ENCODE measurements around the gene PRICKLE2. TPM values are rescaled to one million over a fixed set of nuclear protein-coding genes. Genes with fewer than 3 reads are reported as not detected.

Gene PRICKLE2
- total RNA-seq, 4 donors from 2014 or later = 71.8 to 99.9 (median 84.4) TPM

DNA sequence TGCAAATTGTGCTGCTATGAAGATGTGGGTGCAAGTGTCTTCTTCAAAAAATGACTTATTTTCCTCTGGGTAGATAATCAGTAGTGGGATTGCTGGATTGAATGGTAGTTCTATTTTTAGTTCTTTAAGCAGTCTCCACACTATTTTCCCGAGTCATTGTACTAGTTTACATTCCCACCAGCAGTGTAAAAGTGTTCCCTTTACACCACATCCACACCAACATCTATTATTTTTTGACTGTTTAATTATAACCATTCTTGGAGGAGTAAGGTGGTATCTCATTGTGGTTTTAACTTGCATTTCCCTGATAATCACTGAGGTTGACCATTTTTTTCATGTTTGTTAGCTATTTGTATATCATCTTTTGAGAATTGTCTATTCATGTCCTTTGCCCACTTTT lies 182.3 kb downstream of the PRICKLE2 start:
- no peaks in the 10 kb centered on the region for H3K9me3 ChIP-seq
- no peaks in the 10 kb centered on the region for H3K4me1 ChIP-seq
- TF ChIP-seq POLR2A (IDR thresholded peaks at IDR 0.05; ENCODE audit: low read depth) (no peak), EP300 (IDR thresholded peaks at IDR 0.05) (no peak), POLR2AphosphoS5 (IDR thresholded peaks at IDR 0.05) (no peak)
- TF ChIP-seq, protein P1, sequence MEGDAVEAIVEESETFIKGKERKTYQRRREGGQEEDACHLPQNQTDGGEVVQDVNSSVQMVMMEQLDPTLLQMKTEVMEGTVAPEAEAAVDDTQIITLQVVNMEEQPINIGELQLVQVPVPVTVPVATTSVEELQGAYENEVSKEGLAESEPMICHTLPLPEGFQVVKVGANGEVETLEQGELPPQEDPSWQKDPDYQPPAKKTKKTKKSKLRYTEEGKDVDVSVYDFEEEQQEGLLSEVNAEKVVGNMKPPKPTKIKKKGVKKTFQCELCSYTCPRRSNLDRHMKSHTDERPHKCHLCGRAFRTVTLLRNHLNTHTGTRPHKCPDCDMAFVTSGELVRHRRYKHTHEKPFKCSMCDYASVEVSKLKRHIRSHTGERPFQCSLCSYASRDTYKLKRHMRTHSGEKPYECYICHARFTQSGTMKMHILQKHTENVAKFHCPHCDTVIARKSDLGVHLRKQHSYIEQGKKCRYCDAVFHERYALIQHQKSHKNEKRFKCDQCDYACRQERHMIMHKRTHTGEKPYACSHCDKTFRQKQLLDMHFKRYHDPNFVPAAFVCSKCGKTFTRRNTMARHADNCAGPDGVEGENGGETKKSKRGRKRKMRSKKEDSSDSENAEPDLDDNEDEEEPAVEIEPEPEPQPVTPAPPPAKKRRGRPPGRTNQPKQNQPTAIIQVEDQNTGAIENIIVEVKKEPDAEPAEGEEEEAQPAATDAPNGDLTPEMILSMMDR (IDR thresholded peaks at IDR 0.05) = no peak
- H3K36me3 ChIP-seq = no peaks in the 10 kb centered on the region
- H3K27me3 ChIP-seq = no peaks in the 10 kb centered on the region
- no peak for DNase-seq (ENCODE audit: extremely low spot score)
- H3K27ac ChIP-seq (replicated peaks in 1 of 4) = no peak overlapping the region
- 68% methylated on average over 1 of the region's 1 CpG for WGBS
- no peak overlapping the region for H3K4me3 ChIP-seq
- intact Hi-C loops (cut with DNase I) = no loop called here

Small RNA genes within 50 kb of the gene (small RNA-seq; reads per million reads assigned to genes)
- gene RF00012 = 0 reads per million in 3 donors

Other genes starting within 250 kb of the PRICKLE2 start
- gene PSMD6, start 202.0 kb downstream of the PRICKLE2 start, total RNA-seq = 10 to 100 TPM; 64.5 to 78.2 (median 70.7) TPM

All from esophagus muscularis mucosa (tissue), 4 donors.